SK-N-SH treated with all-trans-retinoic acid at 6 μM for 48 hours (cell line): ENCODE measurements around the gene LRBA.

ENCODE experiments used
- ATAC-seq: fragments of 200-7000 bp; cut with Tn5 transposase; 3 replicates; pipeline ENCODE4 v1.9.1; 2020; ENCODE audit warnings: mild to moderate bottlenecking, moderate library complexity
- BACH2 ChIP-seq: fragments of 250-450 bp; sonication (Bioruptor Pico); IDR thresholded peaks from 2 replicates; pipeline ENCODE4 v1.9.0; 2021; ENCODE audit warnings: mild to moderate bottlenecking, borderline replicate concordance
- CSDC2 ChIP-seq: fragments of 250-450 bp; sonication (Bioruptor Pico); IDR thresholded peaks from 2 replicates; pipeline ENCODE4 v1.5.0; 2020; ENCODE audit warnings: mild to moderate bottlenecking, moderate library complexity
- CSRNP3 ChIP-seq: fragments of 250-450 bp; sonication (Bioruptor Pico); IDR thresholded peaks from 2 replicates; pipeline ENCODE4 v1.5.1; 2021; ENCODE audit warnings: mild to moderate bottlenecking, moderate library complexity
- ESRRG ChIP-seq: fragments of 250-450 bp; sonication (Bioruptor Pico); IDR thresholded peaks from 2 replicates; pipeline ENCODE4 v1.6.1; 2021; ENCODE audit warnings: mild to moderate bottlenecking
- GLIS3 ChIP-seq: fragments of 250-450 bp; sonication (Bioruptor Pico); IDR thresholded peaks from 2 replicates; pipeline ENCODE4 v1.5.0; 2020; ENCODE audit warnings: mild to moderate bottlenecking, moderate library complexity
- ISL1 ChIP-seq: fragments of 250-450 bp; sonication (Bioruptor Pico); IDR thresholded peaks from 2 replicates; pipeline ENCODE4 v2.1.2; 2022; ENCODE audit warnings: mild to moderate bottlenecking, moderate library complexity
- OSR1 ChIP-seq: fragments of 250-450 bp; sonication (Bioruptor Pico); IDR thresholded peaks from 2 replicates; pipeline ENCODE4 v1.8.0; 2022; ENCODE audit warnings: moderate library complexity, mild to moderate bottlenecking, inconsistent platforms
- POU6F1 ChIP-seq: fragments of 250-450 bp; sonication (Bioruptor Pico); IDR thresholded peaks from 2 replicates; pipeline ENCODE4 v1.8.0; 2021; ENCODE audit warnings: low read depth, mild to moderate bottlenecking, moderate library complexity, borderline replicate concordance
- PPARA ChIP-seq: fragments of 250-450 bp; sonication (Bioruptor Pico); IDR thresholded peaks from 2 replicates; pipeline ENCODE4 v1.5.0; 2020; ENCODE audit warnings: mild to moderate bottlenecking, borderline replicate concordance
- RARB ChIP-seq: fragments of 250-450 bp; sonication (Bioruptor Pico); IDR thresholded peaks from 2 replicates; pipeline ENCODE4 v1.8.0; 2021; ENCODE audit warnings: mild to moderate bottlenecking, moderate library complexity
- SNAI2 ChIP-seq: fragments of 250-450 bp; sonication (Bioruptor Pico); IDR thresholded peaks from 2 replicates; pipeline ENCODE4 v1.5.0; 2020; ENCODE audit warnings: mild to moderate bottlenecking, moderate library complexity
- TCF4 ChIP-seq: fragments of 250-450 bp; sonication (Bioruptor Pico); IDR thresholded peaks from 2 replicates; pipeline ENCODE4 v1.8.0; 2021; ENCODE audit warnings: mild to moderate bottlenecking, moderate library complexity, borderline replicate concordance
- TOX ChIP-seq: fragments of 250-450 bp; sonication (Bioruptor Pico); IDR thresholded peaks from 2 replicates; pipeline ENCODE4 v1.8.0; 2021; ENCODE audit warnings: mild to moderate bottlenecking, moderate library complexity, borderline replicate concordance
- ZFP3 ChIP-seq: fragments of 250-450 bp; sonication (Bioruptor Pico); IDR thresholded peaks from 2 replicates; pipeline ENCODE4 v1.5.0; 2020; ENCODE audit warnings: mild to moderate bottlenecking, moderate library complexity
- ZFP30 ChIP-seq: fragments of 450-650 bp; formaldehyde crosslinking; IDR thresholded peaks from 2 replicates; pipeline ENCODE4 v1.5.0; 2022; ENCODE audit warnings: mild to moderate bottlenecking, moderate library complexity
- ZNF565 ChIP-seq: fragments of 450-650 bp; formaldehyde crosslinking; conservative IDR thresholded peaks from 2 replicates; pipeline ENCODE4 v1.5.0; 2020; ENCODE audit warnings: low read depth, mild to moderate bottlenecking, moderate library complexity
- ZNF8 ChIP-seq: fragments of 450-650 bp; formaldehyde crosslinking; IDR thresholded peaks from 2 replicates; pipeline ENCODE4 v1.5.0; 2020; ENCODE audit warnings: mild to moderate bottlenecking, moderate library complexity
- TF ChIP-seq, protein P1 (sequence below): fragments of 250-450 bp; sonication (Bioruptor Pico); IDR thresholded peaks from 2 replicates; pipeline ENCODE4 v1.5.0; 2020; ENCODE audit warnings: mild to moderate bottlenecking, moderate library complexity
- TF ChIP-seq, protein P2 (sequence below): fragments of 250-450 bp; sonication (Bioruptor Pico); IDR thresholded peaks from 2 replicates; pipeline ENCODE4 v1.8.0; 2020; ENCODE audit warnings: mild to moderate bottlenecking, moderate library complexity, borderline replicate concordance

The LRBA gene

DNA sequence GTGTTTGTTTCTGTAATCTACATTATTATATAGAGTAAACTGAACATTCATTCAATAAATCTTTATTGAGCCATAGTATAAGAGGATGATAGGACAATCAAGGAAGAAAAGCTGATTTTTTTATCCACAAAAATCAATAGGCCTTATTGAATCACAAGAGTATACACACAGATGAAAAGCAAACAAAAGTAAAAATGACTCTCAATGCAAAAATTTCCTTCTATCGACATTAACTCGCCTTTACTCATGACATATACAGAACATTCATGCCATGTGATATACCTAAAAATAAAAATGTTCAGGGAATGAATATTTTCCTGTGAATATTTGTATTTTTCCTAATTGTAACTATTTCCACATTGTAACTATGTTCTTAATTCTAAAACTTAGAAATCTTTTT lies 161.2 kb downstream of the LRBA start (continued):
- TF ChIP-seq, protein P1, sequence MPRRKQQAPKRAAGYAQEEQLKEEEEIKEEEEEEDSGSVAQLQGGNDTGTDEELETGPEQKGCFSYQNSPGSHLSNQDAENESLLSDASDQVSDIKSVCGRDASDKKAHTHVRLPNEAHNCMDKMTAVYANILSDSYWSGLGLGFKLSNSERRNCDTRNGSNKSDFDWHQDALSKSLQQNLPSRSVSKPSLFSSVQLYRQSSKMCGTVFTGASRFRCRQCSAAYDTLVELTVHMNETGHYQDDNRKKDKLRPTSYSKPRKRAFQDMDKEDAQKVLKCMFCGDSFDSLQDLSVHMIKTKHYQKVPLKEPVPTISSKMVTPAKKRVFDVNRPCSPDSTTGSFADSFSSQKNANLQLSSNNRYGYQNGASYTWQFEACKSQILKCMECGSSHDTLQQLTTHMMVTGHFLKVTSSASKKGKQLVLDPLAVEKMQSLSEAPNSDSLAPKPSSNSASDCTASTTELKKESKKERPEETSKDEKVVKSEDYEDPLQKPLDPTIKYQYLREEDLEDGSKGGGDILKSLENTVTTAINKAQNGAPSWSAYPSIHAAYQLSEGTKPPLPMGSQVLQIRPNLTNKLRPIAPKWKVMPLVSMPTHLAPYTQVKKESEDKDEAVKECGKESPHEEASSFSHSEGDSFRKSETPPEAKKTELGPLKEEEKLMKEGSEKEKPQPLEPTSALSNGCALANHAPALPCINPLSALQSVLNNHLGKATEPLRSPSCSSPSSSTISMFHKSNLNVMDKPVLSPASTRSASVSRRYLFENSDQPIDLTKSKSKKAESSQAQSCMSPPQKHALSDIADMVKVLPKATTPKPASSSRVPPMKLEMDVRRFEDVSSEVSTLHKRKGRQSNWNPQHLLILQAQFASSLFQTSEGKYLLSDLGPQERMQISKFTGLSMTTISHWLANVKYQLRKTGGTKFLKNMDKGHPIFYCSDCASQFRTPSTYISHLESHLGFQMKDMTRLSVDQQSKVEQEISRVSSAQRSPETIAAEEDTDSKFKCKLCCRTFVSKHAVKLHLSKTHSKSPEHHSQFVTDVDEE (CRISPR knock-in tag): no peak
- TF ChIP-seq TCF4 (CRISPR knock-in tag) (no peak), ZFP3 (no peak), OSR1 (CRISPR knock-in tag) (no peak), PPARA (CRISPR knock-in tag) (no peak), ISL1 (CRISPR knock-in tag) (no peak), ZFP30 (CRISPR knock-in tag) (no peak), TOX (CRISPR knock-in tag) (no peak)
- TF ChIP-seq, all 23 proteins: peak for 0

DNA sequence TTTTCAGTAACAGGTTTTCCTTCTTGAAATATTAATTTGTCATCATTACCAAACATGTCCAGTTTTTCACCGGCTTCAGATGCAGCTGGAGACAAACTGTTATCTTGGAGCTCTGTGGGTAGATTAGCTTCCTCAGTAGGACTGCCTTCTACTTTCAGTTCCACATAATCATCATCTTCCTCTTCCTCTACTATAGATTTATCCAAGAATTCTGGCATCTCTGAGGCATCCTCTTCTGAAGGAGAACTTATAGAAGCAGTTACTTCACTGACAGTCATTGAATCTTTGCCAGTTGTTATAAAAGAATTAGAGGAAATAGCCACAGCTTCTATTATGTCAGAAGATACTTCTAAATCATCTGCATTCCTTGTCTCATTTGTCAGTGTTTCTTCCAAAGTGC lies 162.9 kb downstream of the LRBA start:
- no peak for ATAC-seq
- no peak for TF ChIP-seq ESRRG

GRCh38 chr4:150849016-150849415 lies 166.1 kb downstream of the LRBA start:
- TF ChIP-seq CSDC2 (CRISPR knock-in tag) (no peak), PPARA (CRISPR knock-in tag) (no peak), GLIS3 (CRISPR knock-in tag) (no peak), ZNF8 (no peak), ESRRG (no peak), ZFP3 (no peak), ZNF565 (no peak), POU6F1 (CRISPR knock-in tag) (no peak), SNAI2 (no peak), TOX (CRISPR knock-in tag) (no peak)
- TF ChIP-seq, protein P2, sequence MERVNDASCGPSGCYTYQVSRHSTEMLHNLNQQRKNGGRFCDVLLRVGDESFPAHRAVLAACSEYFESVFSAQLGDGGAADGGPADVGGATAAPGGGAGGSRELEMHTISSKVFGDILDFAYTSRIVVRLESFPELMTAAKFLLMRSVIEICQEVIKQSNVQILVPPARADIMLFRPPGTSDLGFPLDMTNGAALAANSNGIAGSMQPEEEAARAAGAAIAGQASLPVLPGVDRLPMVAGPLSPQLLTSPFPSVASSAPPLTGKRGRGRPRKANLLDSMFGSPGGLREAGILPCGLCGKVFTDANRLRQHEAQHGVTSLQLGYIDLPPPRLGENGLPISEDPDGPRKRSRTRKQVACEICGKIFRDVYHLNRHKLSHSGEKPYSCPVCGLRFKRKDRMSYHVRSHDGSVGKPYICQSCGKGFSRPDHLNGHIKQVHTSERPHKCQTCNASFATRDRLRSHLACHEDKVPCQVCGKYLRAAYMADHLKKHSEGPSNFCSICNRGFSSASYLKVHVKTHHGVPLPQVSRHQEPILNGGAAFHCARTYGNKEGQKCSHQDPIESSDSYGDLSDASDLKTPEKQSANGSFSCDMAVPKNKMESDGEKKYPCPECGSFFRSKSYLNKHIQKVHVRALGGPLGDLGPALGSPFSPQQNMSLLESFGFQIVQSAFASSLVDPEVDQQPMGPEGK (CRISPR knock-in tag): no peak
- TF ChIP-seq, all 23 proteins: peak for 0
- ATAC-seq: no peak

DNA sequence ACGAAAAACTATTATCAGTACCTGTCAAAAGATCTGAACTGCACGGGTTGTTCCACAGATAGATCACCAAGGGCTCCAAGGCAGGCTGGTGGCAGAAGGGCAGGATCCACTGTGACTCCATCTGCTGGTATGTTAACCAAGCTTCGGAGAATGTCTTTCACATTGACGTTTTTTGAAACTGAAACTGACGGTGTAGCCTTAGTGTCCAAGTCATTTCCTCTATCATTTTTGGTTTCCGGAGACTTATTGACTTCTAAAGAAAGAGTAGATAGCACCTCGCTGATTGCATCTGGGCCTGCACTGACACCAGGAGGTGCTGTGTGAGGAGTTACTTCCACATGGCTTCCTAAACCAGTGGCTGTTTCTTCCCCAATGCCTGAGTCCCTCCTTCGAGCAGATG lies 186.9 kb downstream of the LRBA start:
- TF ChIP-seq PPARA (CRISPR knock-in tag) (no peak), ZNF565 (no peak), TCF4 (CRISPR knock-in tag) (no peak), SNAI2 (no peak)
- TF ChIP-seq, protein P2 (CRISPR knock-in tag): no peak
- no peak for ATAC-seq

- TF ChIP-seq CSRNP3 (CRISPR knock-in tag) (no peak), BACH2 (CRISPR knock-in tag) (no peak), ZNF565 (no peak), ZFP3 (no peak), ZFP30 (CRISPR knock-in tag) (no peak), RARB (no peak), ZNF8 (no peak)
- TF ChIP-seq, protein P1 (CRISPR knock-in tag): no peak
- ATAC-seq: no peak
Measured at GRCh38 chr4:150827226-150827625, 187.9 kb downstream of the LRBA start.
